ENCODE measurements around the gene MTHFD1L.

Gene MTHFD1L

DNA sequence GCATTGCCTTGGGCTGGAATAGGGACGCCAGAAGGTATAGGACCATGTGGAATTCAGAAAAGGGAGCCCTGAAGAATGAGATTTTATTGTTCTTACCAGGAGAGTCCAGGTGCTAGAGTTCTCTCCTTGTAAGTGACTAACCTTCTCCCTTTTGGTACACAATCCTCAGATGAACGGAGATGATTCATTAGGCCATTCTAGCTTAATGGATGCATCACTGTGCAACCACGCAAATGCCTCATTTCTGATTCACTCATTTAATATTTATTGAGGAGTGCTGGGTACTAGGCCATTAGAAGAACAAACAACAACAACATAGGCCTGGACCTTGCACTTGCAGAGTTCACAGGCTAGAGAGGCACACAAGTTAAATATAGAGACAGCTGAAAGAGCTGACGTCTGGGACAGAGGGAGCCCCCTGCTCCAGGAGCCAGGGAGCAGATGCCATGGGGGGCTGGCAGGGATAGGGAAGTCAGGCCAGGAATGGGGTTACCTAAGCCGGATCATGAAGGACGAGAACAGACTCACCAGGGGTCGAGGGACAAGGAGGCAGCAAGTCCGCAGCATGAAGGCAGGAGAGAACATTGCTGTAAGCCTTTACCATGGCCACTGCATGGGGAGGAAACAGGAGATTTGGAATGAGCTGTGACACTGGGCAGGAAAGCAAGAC lies 194.7 kb downstream of the MTHFD1L start:
- H3K4me2 ChIP-seq (ENCODE audit: low read depth, low read length, poor library complexity, severe bottlenecking) = no peak overlapping the region
- H3K4me3 ChIP-seq (ENCODE audit: low read length, poor library complexity, severe bottlenecking) = no peak overlapping the region
- no peak for TF ChIP-seq EZH2phosphoT487 (IDR thresholded peaks at IDR 0.05; ENCODE audit: borderline replicate concordance)
- TF ChIP-seq, protein P1, sequence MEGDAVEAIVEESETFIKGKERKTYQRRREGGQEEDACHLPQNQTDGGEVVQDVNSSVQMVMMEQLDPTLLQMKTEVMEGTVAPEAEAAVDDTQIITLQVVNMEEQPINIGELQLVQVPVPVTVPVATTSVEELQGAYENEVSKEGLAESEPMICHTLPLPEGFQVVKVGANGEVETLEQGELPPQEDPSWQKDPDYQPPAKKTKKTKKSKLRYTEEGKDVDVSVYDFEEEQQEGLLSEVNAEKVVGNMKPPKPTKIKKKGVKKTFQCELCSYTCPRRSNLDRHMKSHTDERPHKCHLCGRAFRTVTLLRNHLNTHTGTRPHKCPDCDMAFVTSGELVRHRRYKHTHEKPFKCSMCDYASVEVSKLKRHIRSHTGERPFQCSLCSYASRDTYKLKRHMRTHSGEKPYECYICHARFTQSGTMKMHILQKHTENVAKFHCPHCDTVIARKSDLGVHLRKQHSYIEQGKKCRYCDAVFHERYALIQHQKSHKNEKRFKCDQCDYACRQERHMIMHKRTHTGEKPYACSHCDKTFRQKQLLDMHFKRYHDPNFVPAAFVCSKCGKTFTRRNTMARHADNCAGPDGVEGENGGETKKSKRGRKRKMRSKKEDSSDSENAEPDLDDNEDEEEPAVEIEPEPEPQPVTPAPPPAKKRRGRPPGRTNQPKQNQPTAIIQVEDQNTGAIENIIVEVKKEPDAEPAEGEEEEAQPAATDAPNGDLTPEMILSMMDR (conservative IDR thresholded peaks at IDR 0.05; ENCODE audit: low read length) = no peak

DNA sequence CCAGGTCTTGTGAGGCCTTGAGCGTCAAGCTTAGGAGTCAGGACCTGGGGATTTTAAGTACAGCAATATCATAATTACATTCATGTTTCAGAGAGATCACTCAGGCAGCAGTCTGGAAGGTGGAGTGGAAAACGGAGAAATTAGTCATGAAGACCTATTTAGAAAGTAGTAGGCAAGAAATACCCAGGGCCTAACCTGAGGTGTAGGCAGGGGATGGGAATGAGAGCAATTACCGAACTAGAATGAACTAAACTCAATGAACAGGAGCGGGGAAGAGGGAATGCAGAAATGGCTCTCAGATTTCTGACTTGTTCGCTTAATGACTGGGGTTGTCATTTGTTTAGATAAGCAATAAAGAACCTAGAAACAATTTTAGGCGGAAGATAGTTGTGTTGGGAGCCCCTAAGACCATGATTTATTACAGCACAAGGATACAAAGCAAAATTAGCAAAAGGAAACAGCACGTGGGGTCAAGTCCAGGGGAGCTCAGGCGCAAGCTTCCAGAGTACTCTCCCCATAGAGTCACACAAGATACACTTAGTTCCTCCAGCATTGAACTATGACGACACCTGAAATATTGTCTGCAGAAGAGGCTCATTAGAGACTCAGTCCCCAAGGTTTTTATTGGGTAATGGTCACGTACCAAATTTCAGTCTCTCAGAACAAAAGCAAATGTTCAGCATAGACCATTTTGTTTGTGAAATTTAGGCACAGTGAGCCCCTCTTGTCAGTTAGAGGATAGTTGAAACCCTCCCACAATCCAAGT lies 195.4 kb downstream of the MTHFD1L start:
- TF ChIP-seq, protein P1 (conservative IDR thresholded peaks at IDR 0.05; ENCODE audit: low read length) = no peak
- TF ChIP-seq EZH2phosphoT487 (IDR thresholded peaks at IDR 0.05; ENCODE audit: borderline replicate concordance) = no peak
- Histone ChIP-seq H3F3A (ENCODE audit: low read depth) (no peaks in the 10 kb centered on the region), H2AFZ (ENCODE audit: low read length) (no peak overlapping the region), H3K4me2 (ENCODE audit: low read depth, low read length, poor library complexity, severe bottlenecking) (no peak overlapping the region), H3K9ac (ENCODE audit: low read depth, low read length, poor library complexity, severe bottlenecking) (no peak overlapping the region), H3K4me1 (ENCODE audit: insufficient read depth, low read length, poor library complexity, severe bottlenecking) (no peaks in the 10 kb centered on the region), H3K36me3 (ENCODE audit: insufficient read depth, low read length) (peaks cover 4% of the 10 kb centered on the region; the same call in 1 of the 2 replicates), H3K27me3 (ENCODE audit: insufficient read depth, low read length, poor library complexity, severe bottlenecking) (no peaks in the 10 kb centered on the region), H4K20me1 (ENCODE audit: insufficient read depth, low read length, poor library complexity, severe bottlenecking) (no peaks in the 10 kb centered on the region), H3K9me2 (replicated peaks; ENCODE audit: low read depth, low read length) (no peaks in the 10 kb centered on the region), H3K9me3 (ENCODE audit: insufficient read depth, low read depth, low read length) (no peaks in the 10 kb centered on the region), H3K79me2 (ENCODE audit: insufficient read depth, low read length) (no peaks in the 10 kb centered on the region), H3K4me3 (ENCODE audit: low read length, poor library complexity, severe bottlenecking) (no peak overlapping the region)

More for the DNA sequence above, 194.7 kb downstream of the MTHFD1L start:
- Histone ChIP-seq H3K9me3 (ENCODE audit: insufficient read depth, low read depth, low read length) (no peaks in the 10 kb centered on the region), H3K9me2 (replicated peaks; ENCODE audit: low read depth, low read length) (no peaks in the 10 kb centered on the region), H3F3A (ENCODE audit: low read depth) (no peaks in the 10 kb centered on the region), H2AFZ (ENCODE audit: low read length) (no peak overlapping the region), H3K79me2 (ENCODE audit: insufficient read depth, low read length) (no peaks in the 10 kb centered on the region), H3K36me3 (ENCODE audit: insufficient read depth, low read length) (peaks cover 3% of the 10 kb centered on the region; the same call in 1 of the 2 replicates), H3K9ac (ENCODE audit: low read depth, low read length, poor library complexity, severe bottlenecking) (no peak overlapping the region), H3K27me3 (ENCODE audit: insufficient read depth, low read length, poor library complexity, severe bottlenecking) (no peaks in the 10 kb centered on the region), H3K4me1 (ENCODE audit: insufficient read depth, low read length, poor library complexity, severe bottlenecking) (no peaks in the 10 kb centered on the region), H4K20me1 (ENCODE audit: insufficient read depth, low read length, poor library complexity, severe bottlenecking) (no peaks in the 10 kb centered on the region)

- Histone ChIP-seq H3K79me2 (ENCODE audit: insufficient read depth, low read length) (no peaks in the 10 kb centered on the region), H3K4me1 (ENCODE audit: insufficient read depth, low read length, poor library complexity, severe bottlenecking) (no peaks in the 10 kb centered on the region), H3K9me3 (ENCODE audit: insufficient read depth, low read depth, low read length) (no peaks in the 10 kb centered on the region), H3K4me2 (ENCODE audit: low read depth, low read length, poor library complexity, severe bottlenecking) (no peak overlapping the region), H2AFZ (ENCODE audit: low read length) (no peak overlapping the region), H3K27me3 (ENCODE audit: insufficient read depth, low read length, poor library complexity, severe bottlenecking) (no peaks in the 10 kb centered on the region), H3K4me3 (ENCODE audit: low read length, poor library complexity, severe bottlenecking) (no peak overlapping the region), H3K9ac (ENCODE audit: low read depth, low read length, poor library complexity, severe bottlenecking) (no peak overlapping the region), H3F3A (ENCODE audit: low read depth) (no peaks in the 10 kb centered on the region), H3K36me3 (ENCODE audit: insufficient read depth, low read length) (peaks cover 4% of the 10 kb centered on the region; the same call in 1 of the 2 replicates), H3K9me2 (replicated peaks; ENCODE audit: low read depth, low read length) (no peaks in the 10 kb centered on the region), H4K20me1 (ENCODE audit: insufficient read depth, low read length, poor library complexity, severe bottlenecking) (no peaks in the 10 kb centered on the region)
- TF ChIP-seq, protein P1 (conservative IDR thresholded peaks at IDR 0.05; ENCODE audit: low read length) = no peak
- no peak for TF ChIP-seq EZH2phosphoT487 (IDR thresholded peaks at IDR 0.05; ENCODE audit: borderline replicate concordance)
Measured at GRCh38 chr6:151063352-151063751, 197.8 kb downstream of the MTHFD1L start.
